ENCODE results near the gene ZFP64.

Gene ZFP64

GRCh38 chr20:52118016-52118623 is 73.5 kb downstream of the ZFP64 start:
- no peak for DNase-seq
- no peaks in the 10 kb centered on the region for H3K4me1 Mint-ChIP-seq
- peaks cover 31% of the 10 kb centered on the region for H3K36me3 Mint-ChIP-seq (ENCODE audit: low read depth)
- TF ChIP-seq CTCF (IDR thresholded peaks at IDR 0.05): no peak
- H3K4me3 Mint-ChIP-seq: no peak overlapping the region
- no peak overlapping the region for H3K27ac Mint-ChIP-seq
- peaks cover 21% of the 10 kb centered on the region for H3K9me3 Mint-ChIP-seq
- H3K27me3 Mint-ChIP-seq (ENCODE audit: low read depth, poor library complexity): no peaks in the 10 kb centered on the region

- Mint-ChIP-seq H3K9me3 (no peaks in the 10 kb centered on the region), H3K27me3 (ENCODE audit: low read depth, poor library complexity) (peaks cover 37% of the 10 kb centered on the region), H3K4me1 (peaks cover 9% of the 10 kb centered on the region), H3K27ac (no peak overlapping the region), H3K4me3 (no peak overlapping the region), H3K36me3 (ENCODE audit: low read depth) (peaks cover 3% of the 10 kb centered on the region)
- no peak for TF ChIP-seq CTCF (IDR thresholded peaks at IDR 0.05)
- no peak for DNase-seq
Observed at GRCh38 chr20:52110456-52110855, 81.1 kb downstream of the ZFP64 start.

GRCh38 chr20:52105442-52106422 is 85.8 kb downstream of the ZFP64 start:
- H3K27ac Mint-ChIP-seq: no peak overlapping the region

GRCh38 chr20:52104546-52105441 is 86.8 kb downstream of the ZFP64 start:
- Mint-ChIP-seq H3K27me3 (ENCODE audit: low read depth, poor library complexity) (peaks cover 60% of the 10 kb centered on the region), H3K36me3 (ENCODE audit: low read depth) (no peaks in the 10 kb centered on the region), H3K27ac (no peak overlapping the region), H3K4me1 (peaks cover 45% of the 10 kb centered on the region), H3K4me3 (peak overlapping the region; percentile 92), H3K9me3 (no peaks in the 10 kb centered on the region)
- peak; percentile 80 for DNase-seq
- no peak for TF ChIP-seq CTCF (IDR thresholded peaks at IDR 0.05)

More at GRCh38 chr20:52105442-52106422, 85.8 kb downstream of the ZFP64 start:
- Mint-ChIP-seq H3K36me3 (ENCODE audit: low read depth) (peaks cover 1% of the 10 kb centered on the region), H3K4me1 (peaks cover 39% of the 10 kb centered on the region), H3K4me3 (peak overlapping the region; percentile 81), H3K9me3 (no peaks in the 10 kb centered on the region), H3K27me3 (ENCODE audit: low read depth, poor library complexity) (peaks cover 61% of the 10 kb centered on the region)
- peak; percentile 67 for DNase-seq
- TF ChIP-seq CTCF (IDR thresholded peaks at IDR 0.05): no peak

GRCh38 chr20:52103913-52104545 is 87.5 kb downstream of the ZFP64 start:
- Mint-ChIP-seq H3K9me3 (no peaks in the 10 kb centered on the region), H3K27ac (no peak overlapping the region)

More at GRCh38 chr20:52103913-52104545, 87.5 kb downstream of the ZFP64 start:
- Mint-ChIP-seq H3K4me3 (peak overlapping the region; percentile 92), H3K36me3 (ENCODE audit: low read depth) (no peaks in the 10 kb centered on the region), H3K4me1 (peaks cover 52% of the 10 kb centered on the region), H3K27me3 (ENCODE audit: low read depth, poor library complexity) (peaks cover 58% of the 10 kb centered on the region)
- TF ChIP-seq CTCF (IDR thresholded peaks at IDR 0.05): no peak
- DNase-seq: peak; percentile 44

Measured in nephron progenitor cell (in vitro differentiated cells).